ENCODE measurements around the gene ATM.
"Not testable (repeated sequence)": the region's sequence is repeated elsewhere in the genome, so short reads cannot be mapped to it uniquely, and the experiment has no call there.

The ATM gene

DNA sequence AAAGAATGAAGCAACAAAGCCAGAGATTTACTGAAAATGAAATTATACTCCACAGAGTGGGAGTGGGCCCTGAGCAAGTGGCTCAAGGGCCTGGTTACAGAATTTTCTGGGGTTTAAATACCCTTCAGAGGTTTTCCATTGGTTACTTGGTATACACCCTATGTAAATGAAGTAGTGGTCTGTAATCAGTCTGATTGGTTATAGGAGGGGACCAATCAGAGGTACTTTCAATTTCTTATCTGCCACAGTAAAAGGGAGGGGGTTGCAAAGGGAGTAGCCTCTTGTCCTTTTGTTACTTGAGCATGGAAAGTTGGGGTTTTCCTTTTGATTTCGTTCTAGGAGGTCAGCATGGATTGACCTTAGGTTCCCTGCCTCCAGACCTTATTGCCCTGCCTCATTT, 63.5 kb downstream of the ATM start:
- no peak for DNase-seq (ENCODE audit: extremely low read depth in 1 of 2, low read depth in 1 of 2)

DNA sequence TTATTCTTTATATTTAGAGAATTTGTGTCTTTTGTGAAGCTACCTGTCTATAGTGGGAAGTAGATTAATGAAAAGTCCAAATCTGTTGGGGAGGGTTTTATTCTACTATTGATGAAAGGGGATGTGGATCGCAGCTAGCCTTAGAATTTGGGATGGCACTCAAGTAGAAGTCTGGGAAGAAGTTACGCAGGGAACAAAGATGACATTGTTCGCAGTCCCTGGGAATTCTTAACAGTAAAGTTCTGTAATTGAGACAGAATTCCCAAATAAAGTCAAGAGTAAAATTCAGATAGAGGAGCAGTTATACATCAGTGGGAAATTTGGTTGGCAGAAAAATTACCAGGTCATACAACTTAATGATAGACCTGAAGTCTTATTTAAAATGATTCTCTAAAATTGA, 64.1 kb downstream of the ATM start:
- DNase-seq (ENCODE audit: extremely low read depth in 1 of 2, low read depth in 1 of 2), result no peak

DNA sequence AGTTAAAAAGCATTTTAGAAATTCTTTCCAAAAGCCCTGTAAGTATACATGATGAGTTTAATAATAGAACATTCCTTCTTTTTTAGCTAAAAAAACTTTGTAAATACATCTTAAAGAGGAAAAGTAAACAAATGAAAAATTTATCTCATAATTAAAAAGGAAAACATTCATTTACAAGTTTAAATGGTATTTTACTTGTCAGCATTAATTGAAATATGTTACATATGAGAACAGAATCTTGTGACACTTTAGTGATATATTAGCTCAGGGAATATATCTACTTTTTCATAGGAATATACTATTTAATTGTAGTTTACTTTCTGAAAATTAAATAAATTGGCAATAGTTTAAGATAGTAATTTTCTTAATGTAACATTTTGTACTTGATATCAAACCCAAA, 66.2 kb downstream of the ATM start:
- not testable (repeated sequence) for DNase-seq (ENCODE audit: extremely low read depth in 1 of 2, low read depth in 1 of 2)

DNA sequence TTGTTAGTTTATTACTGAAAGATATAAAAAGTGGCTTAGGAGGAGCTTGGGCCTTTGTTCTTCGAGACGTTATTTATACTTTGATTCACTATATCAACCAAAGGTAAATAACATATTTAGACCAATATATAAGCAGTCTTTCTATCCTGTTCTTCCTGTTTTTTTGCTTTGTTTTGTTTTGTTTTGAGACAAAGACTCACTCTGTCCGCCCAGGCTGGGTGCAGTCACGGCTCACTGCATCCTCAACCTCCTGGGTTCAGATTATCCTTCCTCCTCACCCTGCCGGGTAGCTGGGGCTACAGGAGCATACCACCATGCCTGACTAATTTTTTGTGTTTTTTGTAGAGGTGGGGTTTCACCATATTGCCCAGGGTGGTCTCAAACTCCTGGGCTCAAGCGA, 66.8 kb downstream of the ATM start:
- DNase-seq (ENCODE audit: extremely low read depth in 1 of 2, low read depth in 1 of 2), result no peak

DNA sequence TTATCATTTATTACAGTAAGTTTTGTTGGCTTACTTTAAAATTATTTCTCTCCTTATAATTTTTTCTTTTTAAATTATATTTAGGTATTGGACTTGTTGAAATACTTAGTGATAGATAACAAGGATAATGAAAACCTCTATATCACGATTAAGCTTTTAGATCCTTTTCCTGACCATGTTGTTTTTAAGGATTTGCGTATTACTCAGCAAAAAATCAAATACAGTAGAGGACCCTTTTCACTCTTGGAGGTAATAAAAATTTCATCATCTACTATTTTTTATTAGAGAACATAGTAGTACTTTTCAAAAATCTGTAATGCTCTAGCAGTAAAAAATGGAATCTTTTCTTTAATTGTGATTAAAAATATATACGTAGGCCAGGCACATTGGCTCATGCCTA, 70.4 kb downstream of the ATM start:
- DNase-seq (ENCODE audit: extremely low read depth in 1 of 2, low read depth in 1 of 2), result no peak

DNA sequence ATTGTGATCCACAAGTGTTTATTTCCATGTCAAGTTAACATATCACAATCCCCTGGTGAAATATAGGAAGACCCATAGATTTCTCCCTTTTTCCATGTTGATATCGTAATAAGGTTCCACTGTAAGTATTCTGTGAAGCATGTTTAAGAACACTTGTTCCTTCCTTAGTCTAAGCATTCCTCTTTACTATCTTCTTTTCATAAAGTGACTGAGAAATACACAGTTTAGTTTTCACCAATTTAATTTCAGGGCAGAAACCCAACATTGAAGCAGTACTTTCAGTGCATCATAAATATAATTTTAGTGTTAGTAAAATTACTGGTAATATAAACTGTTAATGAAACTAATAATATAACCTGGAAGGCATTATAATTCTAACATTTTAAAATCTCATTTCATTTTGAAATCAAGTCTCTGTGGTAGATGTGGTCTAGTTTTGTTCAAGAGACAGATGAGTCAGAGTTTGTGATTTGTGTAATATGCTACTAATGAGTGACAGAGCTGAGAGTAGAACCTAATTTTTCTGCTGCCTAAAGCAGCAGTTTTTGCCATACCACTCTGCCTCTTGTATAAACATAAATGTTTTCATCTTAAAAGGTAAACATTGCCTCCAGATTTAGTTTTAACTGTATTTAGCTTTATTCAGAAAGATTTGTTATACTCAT, 79.4 kb downstream of the ATM start:
- no peak for DNase-seq (ENCODE audit: extremely low read depth in 1 of 2, low read depth in 1 of 2)

DNA sequence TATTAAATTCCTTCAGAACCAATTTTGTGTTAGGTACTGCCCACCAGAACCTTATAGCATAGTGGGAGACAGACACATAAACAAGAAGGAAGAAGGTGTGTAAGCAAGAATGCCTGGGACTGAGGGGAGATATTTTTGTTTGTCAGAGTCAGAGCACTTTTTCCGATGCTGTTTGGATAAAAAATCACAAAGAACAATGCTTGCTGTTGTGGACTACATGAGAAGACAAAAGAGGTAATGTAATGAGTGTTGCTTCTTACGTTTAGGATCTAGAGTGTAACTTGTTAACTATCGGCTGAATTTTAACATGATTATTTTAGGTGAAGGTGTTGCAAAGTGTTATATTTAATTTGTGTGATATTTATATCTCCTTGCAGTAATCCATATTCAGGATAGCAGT, 84.9 kb downstream of the ATM start:
- DNase-seq (ENCODE audit: extremely low read depth in 1 of 2, low read depth in 1 of 2), result no peak

DNA sequence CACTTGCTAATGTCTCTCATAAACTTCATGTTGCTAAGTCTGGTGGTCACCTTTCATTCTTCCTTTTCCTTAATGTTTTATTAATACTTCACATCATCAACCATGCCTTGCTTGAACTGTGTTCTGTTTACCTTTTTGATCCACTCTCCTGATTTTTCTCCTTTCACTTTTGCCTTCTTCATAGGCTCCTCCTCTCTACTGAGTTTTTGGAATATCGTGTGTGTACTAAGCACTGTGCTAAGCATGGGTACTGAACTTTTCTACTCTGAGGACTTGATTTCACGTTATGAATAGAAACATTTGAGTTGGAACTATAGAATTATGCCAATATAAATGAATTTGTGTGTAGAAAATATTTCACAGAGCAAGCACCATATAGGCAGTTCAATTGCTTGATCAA, 90.6 kb downstream of the ATM start:
- no peak for DNase-seq (ENCODE audit: extremely low read depth in 1 of 2, low read depth in 1 of 2)

DNA sequence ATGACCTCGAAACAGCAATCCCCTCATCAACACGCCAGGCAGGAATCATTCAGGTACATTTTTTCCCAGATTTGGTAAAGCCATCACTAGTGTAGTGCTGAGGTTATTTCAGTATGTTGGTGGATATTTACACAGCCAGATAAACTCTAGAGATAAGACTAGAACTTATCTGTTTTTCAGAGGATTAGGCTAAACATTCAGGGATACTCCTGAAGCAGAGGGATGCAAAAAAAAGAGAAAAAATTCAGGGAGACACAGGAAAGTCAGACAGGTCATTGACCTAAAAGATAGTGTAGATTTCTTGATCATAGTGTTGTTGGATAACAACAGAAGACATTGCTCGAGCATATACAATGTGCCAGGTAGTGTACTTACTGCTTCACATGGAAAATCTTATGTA, 93.2 kb downstream of the ATM start:
- no peak for DNase-seq (ENCODE audit: extremely low read depth in 1 of 2, low read depth in 1 of 2)

DNA sequence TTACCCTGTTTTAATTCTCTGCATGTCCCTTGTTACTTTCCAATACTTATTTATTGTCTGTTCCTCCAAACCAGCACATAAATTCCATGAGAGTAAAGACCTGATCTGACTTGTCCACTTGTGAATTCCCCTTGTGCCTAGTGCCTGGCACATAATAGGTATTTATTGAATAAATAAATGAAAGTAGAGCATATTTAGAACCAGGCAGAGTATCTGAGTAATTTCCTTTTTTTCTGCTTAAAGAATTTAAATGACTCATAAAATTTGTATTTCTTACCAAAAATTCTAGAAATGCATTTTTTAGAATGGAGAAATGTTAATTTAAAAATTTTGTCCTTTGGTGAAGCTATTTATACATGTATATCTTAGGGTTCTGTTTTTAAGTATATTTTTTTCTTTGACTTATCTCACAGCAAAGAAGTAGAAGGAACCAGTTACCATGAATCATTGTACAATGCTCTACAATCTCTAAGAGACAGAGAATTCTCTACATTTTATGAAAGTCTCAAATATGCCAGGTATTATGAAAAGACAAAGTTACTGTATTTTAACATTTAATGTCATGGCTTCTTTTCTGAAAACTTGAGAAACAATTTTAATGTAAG, 96.8 kb downstream of the ATM start:
- DNase-seq (ENCODE audit: extremely low read depth in 1 of 2, low read depth in 1 of 2), result no peak

DNA sequence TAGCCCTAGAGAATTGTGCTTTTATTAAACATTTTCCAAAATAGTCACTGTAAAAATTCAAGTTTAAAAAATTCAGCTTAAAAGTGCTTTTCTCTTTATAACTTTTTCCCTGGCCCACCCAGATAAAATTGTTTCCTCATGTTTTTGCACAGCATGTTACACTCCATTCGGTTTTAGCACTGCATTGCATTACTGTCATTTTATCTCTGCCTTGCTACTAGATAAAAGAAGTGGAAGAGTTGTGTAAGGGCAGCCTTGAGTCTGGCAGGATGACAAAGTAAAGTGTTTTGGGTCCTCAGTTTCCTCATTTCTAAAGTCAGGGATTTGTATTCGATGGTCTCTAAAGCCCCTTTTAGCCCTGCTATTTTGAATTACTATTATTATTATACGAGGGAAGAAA, 99.8 kb downstream of the ATM start:
- no peak for DNase-seq (ENCODE audit: extremely low read depth in 1 of 2, low read depth in 1 of 2)

DNA sequence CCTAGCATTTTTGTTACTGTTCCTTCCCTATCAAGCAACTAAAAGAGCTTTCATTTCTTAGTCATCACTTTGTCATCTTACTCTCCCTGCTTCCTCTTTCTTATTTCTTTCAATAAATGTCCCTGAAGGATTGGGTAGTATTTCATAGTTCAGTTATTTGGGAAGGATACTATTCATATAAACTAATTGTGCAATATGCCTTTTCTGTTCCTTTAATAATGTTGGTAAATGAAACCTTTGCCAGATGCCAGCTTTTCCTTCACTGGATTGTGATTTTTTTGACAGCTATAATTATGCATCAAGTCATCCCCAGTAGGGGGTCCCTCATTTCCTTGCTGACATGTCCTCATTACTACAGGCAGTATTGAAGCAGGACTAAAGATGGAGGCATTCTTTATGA, 101.7 kb downstream of the ATM start:
- no peak for DNase-seq (ENCODE audit: extremely low read depth in 1 of 2, low read depth in 1 of 2)

DNA sequence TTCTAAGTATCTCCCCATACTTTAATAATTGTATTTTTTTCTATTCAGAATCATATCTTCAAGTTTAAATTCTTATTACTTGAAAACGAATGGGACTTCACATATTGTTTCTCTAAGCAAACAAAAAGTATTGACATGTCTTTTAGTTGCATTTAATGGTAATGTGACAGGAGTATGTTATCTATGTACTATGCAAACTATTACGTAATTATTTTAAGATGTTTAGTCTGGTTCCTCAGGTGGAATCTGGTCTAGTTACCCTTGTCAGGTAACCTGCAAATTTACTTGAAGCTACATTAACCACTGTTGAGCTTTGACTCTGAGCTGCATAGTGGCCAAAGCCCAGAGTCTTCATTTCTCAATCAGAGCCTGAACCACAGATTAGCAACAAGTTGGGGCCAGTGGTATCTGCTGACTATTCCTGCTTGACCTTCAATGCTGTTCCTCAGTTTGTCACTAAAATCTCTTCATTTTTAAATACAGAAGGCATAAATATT, 110.6 kb downstream of the ATM start:
- DNase-seq (ENCODE audit: extremely low read depth in 1 of 2, low read depth in 1 of 2), result no peak

DNA sequence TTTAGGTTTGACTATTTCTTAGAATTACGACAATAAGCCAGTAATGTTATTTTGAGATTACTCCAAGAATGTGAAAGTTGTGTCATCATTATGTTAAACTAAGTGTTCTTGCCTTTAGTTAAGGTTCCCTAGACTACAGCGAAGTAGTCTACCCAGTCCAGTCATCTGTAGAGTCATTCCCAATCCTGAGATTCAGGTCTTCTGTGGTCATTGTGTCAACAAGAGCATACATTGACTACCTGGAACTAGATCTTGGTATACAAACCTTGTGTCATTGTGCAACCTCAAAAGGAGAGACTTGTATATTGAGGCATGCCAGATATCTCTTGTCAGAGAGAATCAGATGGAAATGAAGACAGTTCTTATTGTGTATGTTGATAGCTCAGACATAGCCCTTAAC, 115.9 kb downstream of the ATM start:
- DNase-seq (ENCODE audit: extremely low read depth in 1 of 2, low read depth in 1 of 2), result no peak

DNA sequence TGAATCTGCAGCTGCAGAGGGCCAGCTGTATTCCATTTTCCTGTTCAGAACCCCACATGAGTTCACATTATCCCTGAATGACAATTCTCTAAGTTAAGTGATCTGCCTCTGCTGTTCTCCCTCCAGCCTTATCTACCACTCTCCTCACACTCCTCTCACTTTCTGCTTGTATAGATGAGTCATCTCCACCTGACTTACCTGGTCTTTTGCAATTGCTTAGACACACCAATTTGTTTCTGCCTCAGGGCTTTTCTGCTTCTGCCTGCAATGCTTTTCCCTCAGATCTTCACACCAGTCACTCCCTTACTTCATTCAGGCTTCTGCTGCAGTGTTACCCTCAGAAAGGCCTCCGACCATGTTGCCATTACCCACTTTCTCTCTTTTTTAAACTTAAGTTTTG, 118.1 kb downstream of the ATM start:
- no peak for DNase-seq (ENCODE audit: extremely low read depth in 1 of 2, low read depth in 1 of 2)

DNA sequence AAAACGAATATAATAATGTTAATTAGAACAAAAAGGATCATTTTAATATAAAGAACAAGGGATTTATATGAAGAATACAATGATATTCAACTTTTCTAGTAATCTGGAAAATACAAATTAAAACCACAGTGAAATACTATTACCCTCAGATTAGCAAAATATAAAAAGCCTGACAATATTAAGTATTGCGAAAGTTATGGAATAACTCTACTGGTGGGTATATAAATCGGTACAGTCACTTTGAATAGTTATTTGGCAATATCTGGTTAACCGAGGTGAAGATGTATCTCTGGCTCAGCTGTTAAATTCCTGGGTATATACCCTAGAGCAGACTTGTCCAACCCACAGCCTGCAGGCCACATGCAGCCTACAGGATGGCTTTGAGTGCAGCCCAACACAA, 118.8 kb downstream of the ATM start:
- no peak for DNase-seq (ENCODE audit: extremely low read depth in 1 of 2, low read depth in 1 of 2)

DNA sequence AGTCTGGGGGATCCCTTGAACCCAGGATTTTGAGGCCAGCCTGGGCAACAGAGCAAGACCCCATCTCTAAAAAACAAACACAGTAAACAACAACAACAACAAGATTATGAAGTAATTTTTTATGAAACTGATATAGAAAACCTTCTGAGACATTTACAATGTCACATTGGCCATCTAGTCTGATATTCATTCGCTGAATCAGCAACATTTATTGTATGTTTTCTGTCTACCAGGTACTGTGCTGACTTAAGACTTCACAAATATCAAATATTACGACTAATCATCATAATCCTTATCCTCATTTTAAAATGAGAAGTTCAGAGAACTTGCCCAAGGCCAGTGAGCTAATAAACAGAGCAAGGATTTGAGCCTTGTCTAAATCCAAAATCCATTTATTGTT, 120.8 kb downstream of the ATM start:
- no peak for DNase-seq (ENCODE audit: extremely low read depth in 1 of 2, low read depth in 1 of 2)

DNA sequence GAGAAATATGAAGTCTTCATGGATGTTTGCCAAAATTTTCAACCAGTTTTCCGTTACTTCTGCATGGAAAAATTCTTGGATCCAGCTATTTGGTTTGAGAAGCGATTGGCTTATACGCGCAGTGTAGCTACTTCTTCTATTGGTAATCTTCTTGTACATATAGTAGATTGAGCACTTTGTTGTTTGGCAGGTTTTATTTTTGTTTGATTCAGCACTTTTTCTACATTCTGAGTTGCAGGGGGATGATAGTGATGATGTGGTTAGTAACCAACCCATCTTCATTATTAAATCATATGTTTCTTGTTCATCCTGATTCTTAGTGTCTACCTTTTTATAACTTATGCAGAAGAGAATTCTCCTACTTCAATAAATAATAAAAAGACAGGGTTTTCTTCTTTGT, 122.9 kb downstream of the ATM start:
- no peak for DNase-seq (ENCODE audit: extremely low read depth in 1 of 2, low read depth in 1 of 2)

DNA sequence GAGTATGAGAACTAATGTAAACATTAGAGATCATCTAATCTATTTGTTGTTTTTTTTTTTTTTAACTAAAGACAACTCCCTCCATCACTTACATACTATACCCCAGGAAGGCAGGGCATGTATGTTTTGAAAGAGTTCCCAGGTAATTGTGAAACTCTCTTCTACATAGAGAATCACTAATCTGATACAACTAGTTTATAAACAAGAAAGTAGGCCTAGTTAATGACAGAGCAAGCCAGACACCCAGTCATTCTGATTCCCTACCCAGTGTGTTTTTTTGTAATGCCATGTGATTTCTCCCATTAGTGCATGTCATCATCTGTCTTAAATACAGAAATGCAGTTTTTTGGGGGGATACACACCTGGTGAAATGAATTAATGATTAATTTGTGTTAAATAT, 123.6 kb downstream of the ATM start:
- DNase-seq (ENCODE audit: extremely low read depth in 1 of 2, low read depth in 1 of 2), result no peak

DNA sequence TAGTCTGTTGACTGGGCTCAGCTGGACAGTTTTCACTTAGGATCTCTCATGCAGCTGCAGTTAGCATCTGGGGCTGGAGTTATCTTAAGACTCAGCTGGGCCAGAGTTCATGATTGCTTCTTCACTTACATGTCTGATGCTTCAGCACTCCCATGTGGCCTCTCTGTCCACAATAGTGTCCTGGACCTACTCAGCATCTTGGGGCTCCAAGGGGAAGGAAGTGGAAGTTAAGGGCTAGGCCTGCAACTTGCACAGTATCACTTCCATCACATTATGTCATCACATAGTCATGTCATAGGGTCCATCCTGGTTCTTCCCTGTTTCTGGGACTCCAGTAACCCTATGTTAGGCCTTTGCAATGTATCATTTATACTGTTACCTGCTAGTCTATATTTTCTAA, 128.6 kb downstream of the ATM start:
- DNase-seq (ENCODE audit: extremely low read depth in 1 of 2, low read depth in 1 of 2), result no peak

DNA sequence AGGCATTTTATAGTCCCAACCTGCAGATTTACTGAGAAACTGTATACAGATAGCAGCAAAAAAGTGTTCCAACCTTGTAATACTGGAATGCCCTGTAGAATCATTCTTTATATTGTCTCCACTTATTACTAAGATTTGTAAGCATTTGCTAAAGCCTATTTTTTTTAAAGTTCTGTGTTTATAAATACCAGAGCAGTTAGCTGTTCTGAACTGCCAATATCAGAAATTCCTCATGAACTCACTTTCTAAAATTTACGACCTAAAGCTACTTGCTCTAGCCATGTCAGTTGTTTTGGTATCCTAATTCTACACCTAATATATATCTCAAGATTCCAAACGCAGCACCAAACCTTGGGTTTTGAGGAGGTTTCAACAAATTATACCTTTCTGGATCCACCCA, 141.3 kb downstream of the ATM start:
- DNase-seq (ENCODE audit: extremely low read depth in 1 of 2, low read depth in 1 of 2), result no peak

DNA sequence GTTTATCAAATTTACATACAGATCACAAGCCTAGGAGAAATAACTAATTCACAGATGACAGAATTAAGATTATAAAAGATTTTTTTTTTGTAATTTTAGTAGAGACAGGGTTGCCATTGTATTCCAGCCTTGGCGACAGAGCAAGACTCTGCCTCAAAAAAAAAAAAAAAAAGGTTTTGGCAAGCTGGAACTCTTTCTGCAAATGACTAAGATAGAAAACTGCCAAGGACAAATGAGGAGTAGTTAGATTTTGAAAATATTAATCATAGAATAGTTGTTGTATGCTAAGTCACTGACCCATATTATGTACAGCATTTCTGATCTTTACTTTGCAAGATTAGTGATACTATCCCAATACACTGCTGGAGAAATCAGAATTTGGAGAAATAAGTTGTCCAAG, 145.3 kb downstream of the ATM start:
- no peak for DNase-seq (ENCODE audit: extremely low read depth in 1 of 2, low read depth in 1 of 2)

DNA sequence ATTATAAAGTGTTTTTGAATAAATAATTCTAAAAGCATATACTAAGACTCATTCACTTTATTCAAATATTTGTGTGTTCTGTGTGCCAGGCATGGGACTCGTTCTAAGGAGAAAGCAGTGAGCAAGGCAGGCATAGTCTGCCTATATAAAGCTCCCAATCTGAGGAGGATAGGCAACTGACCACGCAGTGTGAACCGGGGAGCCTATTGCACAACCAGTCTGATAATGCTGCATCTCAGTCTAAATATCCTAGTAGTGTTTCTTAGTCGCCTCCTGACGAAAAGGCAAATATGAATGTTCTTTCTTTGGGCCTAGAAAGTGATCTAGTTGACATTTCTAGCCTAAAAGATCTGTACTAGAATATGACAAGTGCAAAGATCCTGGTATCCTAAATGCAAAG, 146.2 kb downstream of the ATM start:
- no peak for DNase-seq (ENCODE audit: extremely low read depth in 1 of 2, low read depth in 1 of 2)
